HL-60 (cell line): Measurements from ENCODE around the gene TREM2.

Source experiments
- CTCF ChIP-seq: IDR thresholded peaks from one replicate; pipeline ENCODE4 v1.5.1; 2011; ENCODE audit warnings: low read length, control low read depth, inconsistent platforms; ENCODE audit not compliant: insufficient read depth
- REST ChIP-seq: IDR thresholded peaks from 2 replicates; pipeline ENCODE4 v1.6.1; 2012; ENCODE audit warnings: low read depth; ENCODE audit not compliant: insufficient replicate concordance

- TF ChIP-seq CTCF (no peak), REST (no peak)
Measured at GRCh38 chr6:41175084-41175483, 12.2 kb upstream of the TREM2 start.
